Loucy (cell line): ENCODE measurements around the gene KLF13.

Experiments
- H2AFZ ChIP-seq: fragments of 200-600 bp; sonication (generic); 2 replicates; pipeline ENCODE4 v1.6.0; 2016; ENCODE audit warnings: antibody characterized with exemption, mild to moderate bottlenecking, low read length, moderate library complexity
- H3F3A ChIP-seq: fragments of 200-600 bp; 2 replicates; pipeline ENCODE4 v1.6.0; 2016; ENCODE audit warnings: antibody characterized with exemption, low read depth, mild to moderate bottlenecking
- H3K27me3 ChIP-seq: fragments of 200-600 bp; sonication (generic); 2 replicates; pipeline ENCODE4 v1.6.1; 2014; ENCODE audit warnings: low read length, mild to moderate bottlenecking; ENCODE audit not compliant: insufficient read depth, poor library complexity, severe bottlenecking
- H3K36me3 ChIP-seq: fragments of 200-600 bp; sonication (generic); 2 replicates; pipeline ENCODE4 v1.6.1; 2016; ENCODE audit warnings: low read length; ENCODE audit not compliant: insufficient read depth
- H3K4me1 ChIP-seq: fragments of 200-600 bp; sonication (generic); 2 replicates; pipeline ENCODE4 v1.5.1; 2014; ENCODE audit warnings: low read length, mild to moderate bottlenecking; ENCODE audit not compliant: insufficient read depth, poor library complexity, severe bottlenecking
- H3K4me2 ChIP-seq: fragments of 200-600 bp; sonication (generic); 2 replicates; pipeline ENCODE4 v1.6.0; 2014; ENCODE audit warnings: antibody characterized with exemption, low read length, low read depth, mild to moderate bottlenecking; ENCODE audit not compliant: poor library complexity, severe bottlenecking
- H3K4me3 ChIP-seq: fragments of 200-600 bp; sonication (generic); 2 replicates; pipeline ENCODE4 v1.5.1; 2014; ENCODE audit warnings: low read length, mild to moderate bottlenecking, mixed read lengths; ENCODE audit not compliant: poor library complexity, severe bottlenecking
- H3K79me2 ChIP-seq: fragments of 200-600 bp; sonication (generic); 2 replicates; pipeline ENCODE4 v1.6.1; 2014; ENCODE audit warnings: low read length; ENCODE audit not compliant: insufficient read depth
- H3K9ac ChIP-seq: fragments of 200-600 bp; sonication (generic); 2 replicates; pipeline ENCODE4 v1.6.0; 2014; ENCODE audit warnings: mild to moderate bottlenecking, low read depth, low read length, moderate library complexity; ENCODE audit not compliant: poor library complexity, severe bottlenecking
- H3K9me2 ChIP-seq: fragments of 200-600 bp; sonication (generic); replicated peaks from 2 replicates; pipeline ENCODE4 v1.6.1; 2016; ENCODE audit warnings: low read depth, low read length, mixed read lengths
- H3K9me3 ChIP-seq: fragments of 200-600 bp; sonication (generic); 2 replicates; pipeline ENCODE4 v1.6.1; 2014; ENCODE audit warnings: mild to moderate bottlenecking, antibody characterized with exemption, low read length, low read depth; ENCODE audit not compliant: insufficient read depth
- H4K20me1 ChIP-seq: fragments of 200-600 bp; sonication (generic); 2 replicates; pipeline ENCODE4 v1.6.0; 2014; ENCODE audit warnings: antibody characterized with exemption, low read length, mild to moderate bottlenecking; ENCODE audit not compliant: insufficient read depth, poor library complexity, severe bottlenecking
- EZH2phosphoT487 ChIP-seq: fragments of 200-600 bp; IDR thresholded peaks from 2 replicates; pipeline ENCODE4 v1.6.1; 2018; ENCODE audit warnings: antibody characterized with exemption, mild to moderate bottlenecking, moderate library complexity, borderline replicate concordance
- TF ChIP-seq, protein P1 (sequence below): fragments of 200-600 bp; sonication (generic); conservative IDR thresholded peaks from 2 replicates; pipeline ENCODE4 v1.5.1; 2014; ENCODE audit warnings: mild to moderate bottlenecking, antibody characterized with exemption, low read length

KLF13 gene

GRCh38 chr15:31300208-31300661 is 26.4 kb upstream of the KLF13 start:
- no peaks in the 10 kb centered on the region for H3F3A ChIP-seq
- peak overlapping the region; percentile 13 for H3K4me2 ChIP-seq
- no peak for TF ChIP-seq EZH2phosphoT487
- TF ChIP-seq, protein P1, sequence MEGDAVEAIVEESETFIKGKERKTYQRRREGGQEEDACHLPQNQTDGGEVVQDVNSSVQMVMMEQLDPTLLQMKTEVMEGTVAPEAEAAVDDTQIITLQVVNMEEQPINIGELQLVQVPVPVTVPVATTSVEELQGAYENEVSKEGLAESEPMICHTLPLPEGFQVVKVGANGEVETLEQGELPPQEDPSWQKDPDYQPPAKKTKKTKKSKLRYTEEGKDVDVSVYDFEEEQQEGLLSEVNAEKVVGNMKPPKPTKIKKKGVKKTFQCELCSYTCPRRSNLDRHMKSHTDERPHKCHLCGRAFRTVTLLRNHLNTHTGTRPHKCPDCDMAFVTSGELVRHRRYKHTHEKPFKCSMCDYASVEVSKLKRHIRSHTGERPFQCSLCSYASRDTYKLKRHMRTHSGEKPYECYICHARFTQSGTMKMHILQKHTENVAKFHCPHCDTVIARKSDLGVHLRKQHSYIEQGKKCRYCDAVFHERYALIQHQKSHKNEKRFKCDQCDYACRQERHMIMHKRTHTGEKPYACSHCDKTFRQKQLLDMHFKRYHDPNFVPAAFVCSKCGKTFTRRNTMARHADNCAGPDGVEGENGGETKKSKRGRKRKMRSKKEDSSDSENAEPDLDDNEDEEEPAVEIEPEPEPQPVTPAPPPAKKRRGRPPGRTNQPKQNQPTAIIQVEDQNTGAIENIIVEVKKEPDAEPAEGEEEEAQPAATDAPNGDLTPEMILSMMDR = no peak
- no peak overlapping the region for H3K4me3 ChIP-seq
- peaks cover 23% of the 10 kb centered on the region for H3K4me1 ChIP-seq
- H3K9me3 ChIP-seq = no peaks in the 10 kb centered on the region
- H3K27me3 ChIP-seq = no peaks in the 10 kb centered on the region
- H3K79me2 ChIP-seq = no peaks in the 10 kb centered on the region
- H4K20me1 ChIP-seq = no peaks in the 10 kb centered on the region
- H3K9ac ChIP-seq = no peak overlapping the region
- H2AFZ ChIP-seq = no peak overlapping the region
- H3K9me2 ChIP-seq = no peaks in the 10 kb centered on the region
- no peaks in the 10 kb centered on the region for H3K36me3 ChIP-seq

GRCh38 chr15:31300981-31301672 is 25.5 kb upstream of the KLF13 start:
- no peaks in the 10 kb centered on the region for H3K79me2 ChIP-seq
- H3K4me3 ChIP-seq = no peak overlapping the region
- no peak overlapping the region for H2AFZ ChIP-seq
- H3K4me1 ChIP-seq = peaks cover 23% of the 10 kb centered on the region
- H3K9me3 ChIP-seq = no peaks in the 10 kb centered on the region
- H3K36me3 ChIP-seq = no peaks in the 10 kb centered on the region
- no peaks in the 10 kb centered on the region for H3K9me2 ChIP-seq
- H3K27me3 ChIP-seq = no peaks in the 10 kb centered on the region
- H4K20me1 ChIP-seq = no peaks in the 10 kb centered on the region
- H3F3A ChIP-seq = no peaks in the 10 kb centered on the region
- no peak for TF ChIP-seq EZH2phosphoT487
- peak overlapping the region; percentile 36 for H3K9ac ChIP-seq
- H3K4me2 ChIP-seq = peak overlapping the region; percentile 49

- Histone ChIP-seq H2AFZ (no peak overlapping the region), H3K4me1 (peaks cover 23% of the 10 kb centered on the region), H3K9me2 (no peaks in the 10 kb centered on the region), H3K4me2 (peak overlapping the region; percentile 49), H3K4me3 (no peak overlapping the region), H3K36me3 (no peaks in the 10 kb centered on the region), H3K79me2 (no peaks in the 10 kb centered on the region), H3K27me3 (no peaks in the 10 kb centered on the region), H3K9me3 (no peaks in the 10 kb centered on the region), H4K20me1 (no peaks in the 10 kb centered on the region), H3F3A (no peaks in the 10 kb centered on the region), H3K9ac (peak overlapping the region; percentile 36)
- TF ChIP-seq, protein P1 = no peak
- TF ChIP-seq EZH2phosphoT487 = no peak
These were observed 25.0 kb upstream of the KLF13 start for GRCh38 chr15:31301673-31301990.
